HG03095 (cell line): ENCODE measurements around the gene CYB561D1.
"Not testable (repeated sequence)": the region's sequence is repeated elsewhere in the genome, so short reads cannot be mapped to it uniquely, and the experiment has no call there.

Experiments used
- ATAC-seq: cut with Tn5 transposase; IDR thresholded peaks from one replicate; pipeline ENCODE4 v1.9.1; 2021; ENCODE audit warnings: moderate library complexity; ENCODE audit not compliant: unreplicated experiment

CYB561D1 gene

GRCh38 chr1:109493805-109494539, at the start of gene CYB561D1:
Gene CYB561D1, plus strand, starts transcription at chr1:109494094. Its CDS starts 46 bp downstream, at chr1:109494140.
- peak; percentile 89 for ATAC-seq

- no peak for ATAC-seq
Observed at GRCh38 chr1:109444346-109444745, 49.5 kb upstream of the CYB561D1 start.

- not testable (repeated sequence) for ATAC-seq
Observed at GRCh38 chr1:109445949-109446695, 47.8 kb upstream of the CYB561D1 start.

GRCh38 chr1:109447524-109447923, 46.4 kb upstream of the CYB561D1 start:
- ATAC-seq: no peak

- ATAC-seq: no peak
Observed at GRCh38 chr1:109454497-109455133, 39.3 kb upstream of the CYB561D1 start.

- no peak for ATAC-seq
Observed at GRCh38 chr1:109457819-109458218, 36.1 kb upstream of the CYB561D1 start.

GRCh38 chr1:109466125-109466451, 27.8 kb upstream of the CYB561D1 start:
- no peak for ATAC-seq

GRCh38 chr1:109466452-109467300, 27.2 kb upstream of the CYB561D1 start, which contains the start of gene SYPL2:
Gene SYPL2, plus strand, starts transcription at chr1:109466546. Its CDS starts 298 bp downstream, at chr1:109466844.
- ATAC-seq: no peak

- no peak for ATAC-seq
Observed at GRCh38 chr1:109467301-109467777, 26.6 kb upstream of the CYB561D1 start.

GRCh38 chr1:109468061-109468460, 25.8 kb upstream of the CYB561D1 start:
- no peak for ATAC-seq

GRCh38 chr1:109468903-109469302, 25.0 kb upstream of the CYB561D1 start:
- no peak for ATAC-seq

GRCh38 chr1:109470245-109470644, 23.6 kb upstream of the CYB561D1 start:
- no peak for ATAC-seq

- ATAC-seq: no peak
Observed at GRCh38 chr1:109472779-109473178, 21.1 kb upstream of the CYB561D1 start.

GRCh38 chr1:109473284-109474057, 20.4 kb upstream of the CYB561D1 start:
- ATAC-seq: not testable (repeated sequence)

- no peak for ATAC-seq
Observed at GRCh38 chr1:109474697-109475096, 19.2 kb upstream of the CYB561D1 start.

GRCh38 chr1:109475261-109475660, 18.6 kb upstream of the CYB561D1 start:
- no peak for ATAC-seq

- ATAC-seq: no peak
Observed at GRCh38 chr1:109476825-109477224, 17.1 kb upstream of the CYB561D1 start.

GRCh38 chr1:109477821-109478220, 16.1 kb upstream of the CYB561D1 start:
- ATAC-seq: no peak

GRCh38 chr1:109478806-109479205, 15.1 kb upstream of the CYB561D1 start:
- no peak for ATAC-seq

- ATAC-seq: no peak
Observed at GRCh38 chr1:109479311-109479710, 14.6 kb upstream of the CYB561D1 start.
